GM23338 (cell line): ENCODE results near the gene OR2T8.

Experiments
- CREB1 ChIP-seq: fragments of 250-450 bp; sonication (Bioruptor Pico); IDR thresholded peaks from 2 replicates; pipeline ENCODE4 v1.5.0; 2020; ENCODE audit warnings: low read depth, mild to moderate bottlenecking, moderate library complexity
- EZH2 ChIP-seq: fragments of 200-600 bp; sonication (generic); IDR thresholded peaks from one replicate; pipeline ENCODE4 v1.8.0; 2017; ENCODE audit warnings: antibody characterized with exemption, mild to moderate bottlenecking, low read depth; ENCODE audit not compliant: unreplicated experiment
- POLR2AphosphoS5 ChIP-seq: IDR thresholded peaks from 2 replicates; pipeline ENCODE4 v1.6.1; 2016; ENCODE audit warnings: antibody characterized with exemption, low read depth
- ZNF114 ChIP-seq: fragments of 250-450 bp; sonication (Bioruptor Pico); IDR thresholded peaks from 2 replicates; pipeline ENCODE4 v1.5.0; 2020; ENCODE audit warnings: mild to moderate bottlenecking, moderate library complexity
- TF ChIP-seq, protein P1 (sequence below), 2 experiments: fragments of 200-600 bp in 1 of 2; sonication (generic) in 1 of 2; conservative IDR thresholded peaks; 2 replicates each; pipeline versions ENCODE4 v1.5.1 to v1.6.1; 2016 to 2017; ENCODE audit warnings: antibody characterized with exemption in 2 of 2, low read depth in 2 of 2, mild to moderate bottlenecking in 2 of 2, moderate library complexity in 1 of 2
- TF ChIP-seq, protein P2 (sequence below): IDR thresholded peaks from 2 replicates; pipeline ENCODE4 v1.6.1; 2016; ENCODE audit warnings: antibody characterized with exemption

DNA sequence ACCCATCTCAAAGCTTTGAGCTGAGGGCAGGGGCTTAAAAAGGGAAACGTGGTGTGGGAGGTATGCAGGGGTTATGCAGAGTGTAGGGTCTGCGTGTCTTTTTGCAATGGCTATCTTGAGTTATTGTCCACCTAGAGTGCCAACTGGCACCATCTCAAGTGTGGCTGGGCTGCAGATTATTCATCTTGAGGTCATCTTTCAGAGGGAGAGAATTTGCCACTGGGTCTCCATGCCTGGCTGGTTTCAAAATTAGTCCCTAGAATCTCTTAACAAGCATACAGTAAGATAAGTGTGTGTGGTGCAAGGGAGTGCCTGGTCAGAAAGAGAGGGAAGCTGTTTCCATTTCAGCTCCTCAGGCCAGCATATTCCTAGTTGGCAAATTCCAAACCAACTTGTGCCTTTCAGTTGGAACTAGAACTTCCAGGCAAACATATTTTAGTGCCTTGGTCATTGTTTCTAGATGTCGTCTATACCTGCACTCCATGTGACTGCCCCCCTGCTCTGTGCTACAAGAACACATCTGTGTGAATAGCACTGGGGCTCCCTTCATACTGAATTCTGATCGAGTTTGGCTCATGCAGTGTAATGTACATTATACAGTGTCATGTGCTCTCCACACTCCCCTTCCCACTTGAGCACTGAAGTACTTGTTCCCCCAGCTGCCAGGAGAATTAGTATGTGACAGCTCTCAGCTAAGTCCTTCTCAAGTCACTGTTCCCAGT lies 5.0 kb upstream of the OR2T8 start:
- TF ChIP-seq, protein P1, sequence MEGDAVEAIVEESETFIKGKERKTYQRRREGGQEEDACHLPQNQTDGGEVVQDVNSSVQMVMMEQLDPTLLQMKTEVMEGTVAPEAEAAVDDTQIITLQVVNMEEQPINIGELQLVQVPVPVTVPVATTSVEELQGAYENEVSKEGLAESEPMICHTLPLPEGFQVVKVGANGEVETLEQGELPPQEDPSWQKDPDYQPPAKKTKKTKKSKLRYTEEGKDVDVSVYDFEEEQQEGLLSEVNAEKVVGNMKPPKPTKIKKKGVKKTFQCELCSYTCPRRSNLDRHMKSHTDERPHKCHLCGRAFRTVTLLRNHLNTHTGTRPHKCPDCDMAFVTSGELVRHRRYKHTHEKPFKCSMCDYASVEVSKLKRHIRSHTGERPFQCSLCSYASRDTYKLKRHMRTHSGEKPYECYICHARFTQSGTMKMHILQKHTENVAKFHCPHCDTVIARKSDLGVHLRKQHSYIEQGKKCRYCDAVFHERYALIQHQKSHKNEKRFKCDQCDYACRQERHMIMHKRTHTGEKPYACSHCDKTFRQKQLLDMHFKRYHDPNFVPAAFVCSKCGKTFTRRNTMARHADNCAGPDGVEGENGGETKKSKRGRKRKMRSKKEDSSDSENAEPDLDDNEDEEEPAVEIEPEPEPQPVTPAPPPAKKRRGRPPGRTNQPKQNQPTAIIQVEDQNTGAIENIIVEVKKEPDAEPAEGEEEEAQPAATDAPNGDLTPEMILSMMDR (conservative IDR thresholded peaks at IDR 0.05; ENCODE audit: low read depth in 2 of 2), result no peak
- TF ChIP-seq EZH2, result no peak
- no peak for TF ChIP-seq POLR2AphosphoS5
- no peak for TF ChIP-seq CREB1
- no peak for TF ChIP-seq ZNF114
- TF ChIP-seq, protein P2, sequence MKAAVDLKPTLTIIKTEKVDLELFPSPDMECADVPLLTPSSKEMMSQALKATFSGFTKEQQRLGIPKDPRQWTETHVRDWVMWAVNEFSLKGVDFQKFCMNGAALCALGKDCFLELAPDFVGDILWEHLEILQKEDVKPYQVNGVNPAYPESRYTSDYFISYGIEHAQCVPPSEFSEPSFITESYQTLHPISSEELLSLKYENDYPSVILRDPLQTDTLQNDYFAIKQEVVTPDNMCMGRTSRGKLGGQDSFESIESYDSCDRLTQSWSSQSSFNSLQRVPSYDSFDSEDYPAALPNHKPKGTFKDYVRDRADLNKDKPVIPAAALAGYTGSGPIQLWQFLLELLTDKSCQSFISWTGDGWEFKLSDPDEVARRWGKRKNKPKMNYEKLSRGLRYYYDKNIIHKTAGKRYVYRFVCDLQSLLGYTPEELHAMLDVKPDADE, result no peak
